MM.1S (cell line): ENCODE measurements around the gene KIAA1549.
"Not testable (repeated sequence)": the region's sequence is repeated elsewhere in the genome, so short reads cannot be mapped to it uniquely, and the experiment has no call there.

Experiments
- DNase-seq: peaks from one replicate; pipeline ENCODE4 v3.0.0-alpha.2; 2015
- H2AFZ ChIP-seq: fragments of 300-600 bp; sonication (generic); 2 replicates; pipeline ENCODE4 v1.6.0; 2016; ENCODE audit warnings: antibody characterized with exemption, low read length
- H3F3A ChIP-seq: fragments of 300-600 bp; sonication (generic); 2 replicates; pipeline ENCODE4 v1.6.1; 2016; ENCODE audit warnings: mild to moderate bottlenecking, antibody characterized with exemption, low read length, moderate library complexity, mixed read lengths; ENCODE audit not compliant: insufficient read depth
- H3K27ac ChIP-seq: fragments of 300-600 bp; sonication (generic); 2 replicates; pipeline ENCODE4 v1.5.1; 2016; ENCODE audit warnings: mild to moderate bottlenecking, low read length
- H3K27me3 ChIP-seq: fragments of 300-600 bp; sonication (generic); replicated peaks from 2 replicates; pipeline ENCODE4 v1.6.0; 2016; ENCODE audit warnings: low read length; ENCODE audit not compliant: insufficient read depth
- H3K36me3 ChIP-seq: fragments of 300-600 bp; sonication (generic); replicated peaks from 2 replicates; pipeline ENCODE4 v1.6.1; 2016; ENCODE audit warnings: mild to moderate bottlenecking, low read length, mixed read lengths; ENCODE audit not compliant: insufficient read depth
- H3K4me1 ChIP-seq: fragments of 300-600 bp; sonication (generic); 2 replicates; pipeline ENCODE4 v1.6.1; 2016; ENCODE audit warnings: low read length, mixed read lengths
- H3K4me2 ChIP-seq: fragments of 300-600 bp; sonication (generic); 2 replicates; pipeline ENCODE4 v1.6.0; 2016; ENCODE audit warnings: low read depth, low read length
- H3K4me3 ChIP-seq: fragments of 300-600 bp; sonication (generic); 2 replicates; pipeline ENCODE4 v1.5.1; 2016; ENCODE audit warnings: low read length, mixed read lengths
- H3K79me2 ChIP-seq: fragments of 300-600 bp; sonication (generic); 2 replicates; pipeline ENCODE4 v1.6.1; 2016; ENCODE audit warnings: mixed run types, low read length, mixed read lengths
- H3K9ac ChIP-seq: fragments of 300-600 bp; sonication (generic); 2 replicates; pipeline ENCODE4 v1.6.1; 2016; ENCODE audit warnings: low read length, mixed read lengths
- H3K9me2 ChIP-seq: fragments of 300-600 bp; sonication (generic); replicated peaks from 2 replicates; pipeline ENCODE4 v1.6.1; 2016; ENCODE audit warnings: mild to moderate bottlenecking, low read length, mixed read lengths; ENCODE audit not compliant: insufficient read depth
- H3K9me3 ChIP-seq: fragments of 300-600 bp; sonication (generic); replicated peaks from 2 replicates; pipeline ENCODE4 v1.6.1; 2016; ENCODE audit warnings: mild to moderate bottlenecking, low read length, mixed read lengths; ENCODE audit not compliant: insufficient read depth
- H4K20me1 ChIP-seq: fragments of 300-600 bp; sonication (generic); 2 replicates; pipeline ENCODE4 v1.6.1; 2016; ENCODE audit warnings: mild to moderate bottlenecking, low read length, moderate library complexity, mixed read lengths; ENCODE audit not compliant: insufficient read depth
- CTCF ChIP-seq: fragments of 300-600 bp; sonication (generic); IDR thresholded peaks from 2 replicates; pipeline ENCODE4 v1.5.1; 2016; ENCODE audit warnings: antibody characterized with exemption, low read length, mixed read lengths
- EZH2 ChIP-seq: fragments of 300-600 bp; sonication (generic); optimal IDR thresholded peaks from 2 replicates; pipeline ENCODE3; 2017; ENCODE audit warnings: low read depth, mild to moderate bottlenecking, antibody characterized with exemption, low read length, mixed read lengths
- EZH2phosphoT487 ChIP-seq: fragments of 300-600 bp; sonication (generic); IDR thresholded peaks from 2 replicates; pipeline ENCODE4 v1.6.1; 2018; ENCODE audit warnings: antibody characterized with exemption, low read length

Gene KIAA1549

GRCh38 chr7:138798836-138799235 is 182.4 kb downstream of the KIAA1549 start:
- Histone ChIP-seq H3K4me1 (no peaks in the 10 kb centered on the region), H3K4me2 (no peak overlapping the region), H3K27me3 (no peaks in the 10 kb centered on the region), H3K9me3 (no peaks in the 10 kb centered on the region), H3K27ac (no peak overlapping the region), H3F3A (no peaks in the 10 kb centered on the region), H2AFZ (no peak overlapping the region), H3K36me3 (no peaks in the 10 kb centered on the region), H4K20me1 (no peaks in the 10 kb centered on the region), H3K9ac (no peak overlapping the region), H3K79me2 (no peaks in the 10 kb centered on the region), H3K9me2 (no peaks in the 10 kb centered on the region), H3K4me3 (no peak overlapping the region)
- no peak for DNase-seq
- TF ChIP-seq EZH2phosphoT487 (no peak), EZH2 (no peak), CTCF (no peak)

GRCh38 chr7:138797715-138798320 is 183.4 kb downstream of the KIAA1549 start, which contains the start of the genes ATP6V0A4 and TMEM213:
Gene ATP6V0A4 (minus strand): TSS chr7:138798196. CDS start chr7:138771247, 26,949 bp downstream.
Gene TMEM213 (plus strand): TSS chr7:138797994. CDS start chr7:138798105, 111 bp downstream.
- no peak within 1 kb of the TSS for H3K4me3 ChIP-seq
- H3K9ac ChIP-seq, result no peak within 1 kb of the TSS
- H3K27ac ChIP-seq, result no peak within 1 kb of the TSS
- H3K4me2 ChIP-seq, result no peak within 1 kb of the TSS
- H3K9me2 ChIP-seq, result no peaks in the 10 kb centered on the region
- H3K9me3 ChIP-seq, result no peaks in the 10 kb centered on the region
- no peaks in the 10 kb centered on the region for H3F3A ChIP-seq
- TF ChIP-seq EZH2phosphoT487 (no peak), CTCF (no peak), EZH2 (no peak)
- no peak for DNase-seq
- no peaks in the 10 kb centered on the region for H3K27me3 ChIP-seq
- no peaks in the 10 kb centered on the region for H3K36me3 ChIP-seq
- H3K79me2 ChIP-seq, result no peaks in the 10 kb centered on the region
- no peaks in the 10 kb centered on the region for H3K4me1 ChIP-seq
- H2AFZ ChIP-seq, result no peak within 1 kb of the TSS
- H4K20me1 ChIP-seq, result no peaks in the 10 kb centered on the region

- not testable (repeated sequence) for H3K27me3 ChIP-seq, H3K9me2 ChIP-seq, H3K4me2 ChIP-seq, H4K20me1 ChIP-seq, H3K36me3 ChIP-seq, H3K9ac ChIP-seq, H3K4me1 ChIP-seq, H3K27ac ChIP-seq, H3K79me2 ChIP-seq, H3K4me3 ChIP-seq, DNase-seq, H2AFZ ChIP-seq, H3F3A ChIP-seq, H3K9me3 ChIP-seq
Observed at GRCh38 chr7:138797046-138797445, 184.1 kb downstream of the KIAA1549 start.

GRCh38 chr7:138796038-138796615 is 185.1 kb downstream of the KIAA1549 start:
- H2AFZ ChIP-seq, result no peak overlapping the region
- no peaks in the 10 kb centered on the region for H4K20me1 ChIP-seq
- no peaks in the 10 kb centered on the region for H3K4me1 ChIP-seq
- TF ChIP-seq EZH2phosphoT487 (no peak), CTCF (no peak)
- no peak overlapping the region for H3K4me3 ChIP-seq
- H3F3A ChIP-seq, result no peaks in the 10 kb centered on the region
- no peaks in the 10 kb centered on the region for H3K79me2 ChIP-seq
- no peak overlapping the region for H3K27ac ChIP-seq
- no peak for DNase-seq
- no peaks in the 10 kb centered on the region for H3K27me3 ChIP-seq
- no peaks in the 10 kb centered on the region for H3K9me3 ChIP-seq
- H3K36me3 ChIP-seq, result no peaks in the 10 kb centered on the region
- H3K4me2 ChIP-seq, result no peak overlapping the region
- no peaks in the 10 kb centered on the region for H3K9me2 ChIP-seq
- no peak overlapping the region for H3K9ac ChIP-seq
